ENCODE measurements around the gene NMNAT2.

Gene NMNAT2

DNA sequence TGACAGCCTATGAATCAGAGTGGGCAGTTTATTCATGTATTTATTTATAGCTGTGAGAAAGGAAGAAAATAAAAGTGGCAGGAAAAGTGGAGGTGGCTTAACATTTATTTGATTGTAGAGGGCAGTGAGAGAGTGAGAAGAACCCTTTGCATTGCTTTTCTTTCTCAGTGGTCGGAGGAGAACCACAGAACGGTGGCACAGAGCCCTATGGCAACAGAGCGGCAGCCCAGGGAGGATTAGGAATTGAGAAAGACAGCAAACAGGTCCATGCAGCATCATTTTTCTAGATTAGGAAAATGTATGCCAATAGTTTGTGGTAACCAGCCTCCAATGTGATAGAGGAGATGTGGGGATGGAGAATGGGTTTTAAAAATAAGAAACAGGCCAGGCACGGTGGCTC is 53.1 kb downstream of the NMNAT2 start:
- DNase-seq (ENCODE audit: low read depth in 3 of 3), result no peak

DNA sequence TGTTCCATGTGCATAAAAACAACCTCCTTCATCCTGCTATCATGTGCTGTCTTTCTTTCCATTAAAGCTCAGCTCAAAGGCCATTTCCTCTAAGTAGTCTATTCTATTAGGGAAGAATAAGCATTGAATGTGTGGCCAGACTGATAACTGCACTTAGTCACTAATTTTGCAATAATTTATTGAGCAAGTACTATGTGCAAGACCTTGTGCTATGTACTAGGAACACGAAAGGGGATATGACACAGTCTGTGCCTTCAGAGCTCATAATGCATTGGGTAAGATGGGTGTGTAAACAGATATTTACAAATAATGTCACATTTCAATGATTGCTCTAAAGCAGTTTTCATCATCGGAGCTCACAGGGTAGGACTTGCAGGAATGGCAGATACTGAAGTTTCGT is 54.2 kb downstream of the NMNAT2 start:
- no peak for DNase-seq (ENCODE audit: low read depth in 3 of 3)

DNA sequence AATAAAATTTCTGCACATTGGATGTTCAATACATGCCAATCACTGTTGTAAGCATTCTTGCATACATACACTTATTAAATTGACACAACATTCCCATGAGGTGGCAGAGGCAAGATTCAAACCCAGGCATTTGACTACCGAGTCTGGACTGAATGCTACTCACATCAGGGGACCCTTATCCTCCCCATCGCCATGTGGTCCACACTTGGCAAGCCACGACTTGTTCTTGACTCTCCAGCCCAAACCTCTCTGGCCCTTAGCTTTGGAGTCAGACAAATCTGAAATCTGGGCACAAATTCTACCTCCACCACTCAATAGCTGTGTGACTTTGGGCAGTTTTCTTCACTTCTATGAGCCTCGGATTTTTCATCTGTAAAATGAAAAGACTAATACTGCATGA is 57.1 kb downstream of the NMNAT2 start:
- DNase-seq (ENCODE audit: low read depth in 3 of 3), result no peak

DNA sequence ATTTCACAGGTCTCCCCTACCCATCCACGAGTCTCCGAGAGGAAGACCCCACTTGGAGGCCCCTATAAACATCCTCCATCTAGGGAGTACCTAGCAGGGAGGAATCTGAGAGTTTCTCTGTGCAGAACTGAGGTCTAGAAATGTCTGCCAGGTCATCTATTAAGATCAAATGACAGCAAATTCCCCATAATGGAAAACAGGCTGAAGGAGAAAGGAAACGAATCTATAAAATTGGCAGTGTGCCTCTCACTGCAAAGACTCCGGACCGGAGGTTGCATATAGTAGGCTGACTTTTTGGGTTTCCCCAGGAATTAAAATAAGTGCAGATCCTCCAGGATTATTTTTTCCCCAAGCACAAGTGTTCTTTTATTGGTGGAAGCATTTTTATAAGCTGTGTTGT is 57.7 kb downstream of the NMNAT2 start:
- DNase-seq (ENCODE audit: low read depth in 3 of 3), result no peak

DNA sequence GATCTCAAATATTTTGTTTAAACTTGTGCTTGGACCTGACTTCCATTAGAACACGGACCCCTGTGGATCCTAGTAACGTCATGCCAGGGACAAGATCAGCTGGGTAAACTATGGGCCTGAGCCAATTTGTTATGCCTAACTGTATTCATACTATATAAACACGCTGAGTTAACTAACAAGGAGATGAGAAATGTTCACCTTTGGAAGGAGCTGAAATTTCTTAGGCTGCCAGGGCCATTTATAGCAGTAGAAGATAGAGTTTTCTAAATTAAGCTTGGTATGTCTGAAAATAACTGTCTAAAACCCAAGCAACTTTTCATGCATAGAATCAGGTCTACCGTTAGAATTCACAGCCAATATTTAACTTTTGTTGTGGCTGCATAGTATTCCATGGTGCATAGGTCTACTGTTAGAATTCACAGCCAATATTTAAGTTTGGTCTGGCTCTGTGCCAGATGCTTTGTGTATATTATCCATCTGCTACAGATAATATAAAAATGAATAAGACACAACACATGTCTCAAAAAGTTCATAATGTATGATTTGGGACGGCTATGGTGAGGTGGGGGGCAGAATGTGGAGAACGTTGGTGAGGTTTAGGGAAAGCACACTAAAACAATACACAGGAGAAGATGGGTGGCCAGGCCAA is 61.5 kb downstream of the NMNAT2 start:
- no peak for DNase-seq (ENCODE audit: low read depth in 3 of 3)

DNA sequence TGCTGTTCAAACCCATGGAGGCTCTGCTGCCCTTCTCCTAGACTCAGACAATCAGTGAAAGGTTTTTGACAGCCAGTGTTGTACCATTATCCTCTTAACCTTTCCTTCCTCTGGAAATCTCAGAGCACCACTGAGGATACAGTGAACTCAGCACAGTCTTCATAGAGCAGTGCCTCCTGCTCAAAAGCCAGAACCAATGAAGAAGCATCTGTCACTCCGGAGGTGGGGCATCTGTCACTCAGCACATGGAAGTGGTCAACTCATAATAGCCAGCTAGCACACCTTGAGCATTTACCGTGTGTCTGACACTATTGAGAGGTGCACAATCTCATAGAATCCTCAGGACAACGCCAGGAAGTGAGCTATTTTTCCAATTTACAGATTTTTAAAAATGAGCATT is 62.4 kb downstream of the NMNAT2 start:
- DNase-seq (ENCODE audit: low read depth in 3 of 3), result no peak

DNA sequence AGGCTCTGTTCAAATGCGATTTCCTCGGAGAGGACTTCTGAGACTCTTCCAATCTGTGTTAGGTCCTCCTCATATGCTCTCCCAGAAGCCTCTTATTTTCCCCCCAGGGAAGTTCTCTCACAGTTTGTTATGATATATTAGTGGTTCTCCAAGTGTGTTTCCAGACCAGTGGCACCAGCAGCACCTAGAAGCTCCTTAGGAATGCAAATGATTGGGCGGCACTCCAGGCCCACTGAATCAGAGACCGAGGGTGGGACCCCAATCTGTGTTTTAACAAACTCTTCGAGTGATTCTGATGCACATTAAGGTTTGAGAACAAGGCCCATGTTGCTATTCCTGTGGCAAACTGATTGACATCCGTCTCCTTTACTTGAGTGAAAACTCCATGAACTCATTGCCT is 63.0 kb downstream of the NMNAT2 start:
- DNase-seq (ENCODE audit: low read depth in 3 of 3), result no peak

DNA sequence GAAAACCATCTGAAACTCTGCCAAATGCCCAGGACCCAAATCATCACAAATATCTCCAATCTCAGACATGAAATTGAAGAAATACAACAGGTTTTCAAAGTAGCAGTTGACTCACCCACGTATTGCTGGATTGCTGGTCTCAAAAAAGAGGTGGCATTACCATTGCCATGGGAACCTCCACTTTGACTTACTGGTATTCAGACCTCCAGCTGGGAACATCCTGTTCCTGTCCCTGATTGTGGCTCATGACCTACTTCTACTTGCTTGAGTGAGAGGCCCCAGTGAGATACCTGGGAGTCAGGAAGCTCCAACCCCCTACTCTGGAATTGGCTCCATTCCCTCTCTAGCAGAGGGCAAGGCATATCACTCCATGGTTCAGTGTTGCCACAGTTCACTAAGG is 64.6 kb downstream of the NMNAT2 start:
- no peak for DNase-seq (ENCODE audit: low read depth in 3 of 3)

DNA sequence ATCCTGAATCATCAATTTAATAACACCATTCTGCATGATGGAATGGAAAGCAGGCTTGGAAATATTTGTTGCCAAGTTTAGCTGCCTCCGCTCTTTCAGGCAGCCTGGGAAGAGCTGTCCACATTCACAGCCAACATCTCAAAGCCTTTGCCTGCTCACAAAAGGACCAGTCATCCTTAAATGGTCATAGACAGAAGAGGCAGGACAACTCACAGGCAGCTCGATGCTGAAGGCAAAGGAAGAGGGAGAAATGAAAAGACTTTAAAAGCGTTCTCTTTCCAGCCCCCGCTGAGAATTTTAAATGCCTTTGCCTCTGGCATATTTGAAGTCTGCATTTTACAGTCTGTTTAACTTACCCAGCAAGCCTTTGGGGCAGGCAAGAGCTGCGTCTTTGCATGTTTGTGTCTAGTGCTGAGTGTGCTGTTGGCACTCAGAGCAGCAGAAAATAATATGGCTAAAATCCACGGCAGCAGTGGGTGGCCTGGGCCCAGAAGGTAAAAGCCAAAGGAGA is 68.9 kb downstream of the NMNAT2 start:
- no peak for DNase-seq (ENCODE audit: low read depth in 3 of 3)

DNA sequence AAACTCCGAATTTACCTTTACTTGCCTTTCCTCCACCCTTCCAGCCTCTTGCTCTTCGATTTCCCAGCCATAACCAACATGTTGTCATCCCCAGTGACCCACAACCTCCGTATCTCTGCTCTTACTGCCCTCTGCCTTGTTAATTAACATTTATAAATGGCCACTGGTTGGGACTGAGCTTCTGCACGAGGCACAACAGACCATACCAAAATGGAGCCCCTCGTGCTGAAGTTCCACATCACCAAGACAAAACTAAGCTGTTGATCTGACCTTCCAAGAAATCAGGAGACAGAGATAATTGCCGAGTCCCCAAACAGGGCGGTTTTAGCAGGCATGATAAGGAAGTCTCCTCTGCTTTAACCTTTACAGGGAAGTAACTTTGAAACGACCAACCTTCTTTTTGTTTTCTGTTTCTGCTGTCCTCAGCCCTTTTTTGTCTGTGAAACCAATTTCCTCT is 71.9 kb downstream of the NMNAT2 start:
- DNase-seq (ENCODE audit: low read depth in 3 of 3), result no peak

DNA sequence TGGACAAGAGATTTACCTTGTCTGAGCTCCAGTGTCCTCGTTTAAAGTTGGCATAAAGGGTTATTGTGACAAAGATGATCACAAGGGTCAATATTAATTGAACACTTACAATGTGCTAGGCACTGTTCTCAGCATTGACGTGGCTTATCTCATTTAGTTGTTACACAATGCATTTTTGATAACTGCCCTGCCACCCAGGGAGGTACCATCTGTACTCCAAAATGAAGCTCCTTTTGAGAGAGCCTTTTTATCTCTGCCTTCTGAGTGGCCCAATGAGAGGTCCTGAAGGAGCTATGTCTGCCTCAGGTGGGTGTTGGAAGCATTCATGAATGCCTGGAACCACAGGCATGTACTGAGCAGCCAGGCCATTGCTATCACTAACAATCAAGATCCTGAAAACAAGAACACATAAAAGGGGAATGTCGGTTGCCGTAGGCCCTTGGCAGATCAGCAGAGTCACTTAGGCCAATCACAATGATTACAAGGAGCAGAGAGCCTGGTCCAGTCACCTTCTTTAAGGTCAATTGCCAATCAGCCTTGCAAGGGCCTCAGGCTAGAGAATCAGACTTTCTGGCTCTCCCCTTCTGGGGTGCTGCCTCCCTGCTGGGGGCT is 78.5 kb downstream of the NMNAT2 start:
- no peak for DNase-seq (ENCODE audit: low read depth in 3 of 3)

DNA sequence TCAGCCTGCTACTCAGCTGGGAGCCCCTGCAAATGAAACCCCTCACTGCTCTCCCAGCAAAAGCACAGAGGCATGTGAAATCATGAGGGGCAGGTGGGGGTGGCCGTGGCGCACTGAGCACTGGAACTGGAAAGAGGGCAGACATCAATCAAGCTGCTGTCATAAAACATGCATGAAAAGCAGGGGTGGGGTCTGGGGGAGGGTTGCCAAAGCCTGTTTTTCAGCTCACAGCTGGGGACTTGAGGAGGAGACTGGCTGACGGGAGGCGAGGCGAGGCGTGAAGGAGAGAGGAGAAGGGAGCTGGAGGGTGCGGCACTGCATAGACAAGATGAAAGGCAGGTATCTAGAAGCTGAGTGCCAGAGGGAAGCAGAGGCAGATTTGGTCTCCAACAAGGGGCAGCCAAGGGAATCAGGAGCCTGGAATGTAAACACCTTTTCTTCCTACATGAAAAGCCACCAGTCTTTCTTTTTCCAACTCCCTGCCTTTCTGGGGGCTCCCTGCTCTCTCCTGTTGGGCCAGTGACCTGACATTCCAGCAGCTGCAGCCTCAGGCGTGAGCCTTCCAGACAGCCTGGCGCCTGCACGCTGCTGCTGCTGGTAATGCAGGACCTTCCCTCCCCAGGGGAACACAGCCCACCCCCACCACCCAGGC is 87.0 kb downstream of the NMNAT2 start:
- DNase-seq (ENCODE audit: low read depth in 3 of 3), result no peak

DNA sequence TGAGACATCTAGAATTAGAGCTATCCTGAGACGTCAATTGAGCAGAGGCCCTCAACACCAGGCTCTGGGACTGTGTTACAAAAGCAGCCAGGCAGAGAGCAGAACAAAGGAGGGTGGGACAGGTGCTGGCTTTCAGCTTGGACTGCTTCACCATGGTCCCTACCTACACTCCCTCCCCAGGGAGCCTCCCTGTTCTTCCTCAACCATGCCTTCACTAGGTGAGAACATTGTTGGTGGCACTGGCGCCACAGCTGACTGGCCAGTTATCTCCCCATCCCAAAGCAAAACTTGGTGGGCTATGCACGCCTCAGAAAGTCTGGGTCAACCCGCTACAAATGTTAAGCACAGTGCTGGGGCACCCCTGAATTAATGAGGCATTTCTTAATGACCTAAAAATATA is 87.8 kb downstream of the NMNAT2 start:
- no peak for DNase-seq (ENCODE audit: low read depth in 3 of 3)

DNA sequence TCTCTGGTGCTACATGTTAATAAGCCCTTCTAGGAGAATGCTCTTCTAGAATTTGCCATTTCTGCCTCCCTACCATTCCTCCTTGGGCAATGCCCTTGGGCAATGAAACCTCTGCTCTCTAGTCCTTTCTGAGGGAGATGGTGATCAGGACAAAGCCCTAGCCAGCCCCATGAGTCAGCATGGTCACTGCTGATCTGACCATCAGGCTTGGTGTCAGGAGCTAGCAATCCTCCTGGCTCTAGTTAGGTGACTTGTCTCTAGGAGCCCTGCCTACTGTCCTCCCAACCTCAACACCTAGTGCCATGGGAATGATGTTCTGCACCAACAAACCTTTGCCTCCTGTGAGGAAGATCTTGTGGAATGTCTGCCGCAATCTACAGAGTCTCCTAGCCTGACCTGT is 89.8 kb downstream of the NMNAT2 start:
- DNase-seq (ENCODE audit: low read depth in 3 of 3), result no peak

DNA sequence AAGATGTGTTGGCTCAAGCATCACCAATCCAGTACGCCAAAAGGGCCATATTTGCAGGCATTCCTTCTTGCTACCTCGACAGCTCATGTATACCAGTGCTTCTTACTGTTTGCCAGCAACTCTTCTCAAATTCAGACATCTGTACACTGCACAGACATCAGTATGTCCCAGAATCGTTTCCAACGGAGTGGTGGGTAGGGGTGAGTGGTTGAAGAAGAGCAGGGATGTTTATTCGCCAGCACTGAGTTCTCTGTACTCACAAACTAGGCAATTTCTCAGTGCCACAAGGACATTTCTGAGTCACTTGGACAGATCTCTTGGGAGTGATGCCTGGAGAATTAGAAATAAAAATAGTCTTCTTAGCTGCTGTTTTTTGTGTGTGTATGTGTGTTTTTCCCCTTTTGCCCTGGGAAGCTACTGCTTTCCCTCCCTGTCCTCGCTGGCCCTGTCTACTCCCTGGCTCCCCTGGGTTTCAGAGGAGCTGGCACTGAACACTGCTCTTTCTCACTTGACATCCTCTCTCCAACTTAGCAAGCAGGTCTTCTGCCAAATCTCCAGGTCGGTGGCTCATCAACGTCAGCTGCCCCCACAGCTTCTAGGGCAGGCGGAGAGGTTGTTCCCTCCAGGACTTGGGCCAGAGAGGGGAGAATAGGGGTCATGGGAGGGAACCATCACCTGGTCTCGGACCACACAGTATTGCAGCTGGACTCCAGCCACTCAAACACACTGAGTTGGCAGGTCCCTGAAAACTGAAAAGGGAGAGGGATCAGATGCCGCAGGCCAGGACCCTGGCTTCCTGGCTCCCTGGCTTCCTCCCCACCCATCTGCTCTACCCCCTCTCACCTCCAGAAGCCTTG is 90.5 kb downstream of the NMNAT2 start:
- no peak for DNase-seq (ENCODE audit: low read depth in 3 of 3)

DNA sequence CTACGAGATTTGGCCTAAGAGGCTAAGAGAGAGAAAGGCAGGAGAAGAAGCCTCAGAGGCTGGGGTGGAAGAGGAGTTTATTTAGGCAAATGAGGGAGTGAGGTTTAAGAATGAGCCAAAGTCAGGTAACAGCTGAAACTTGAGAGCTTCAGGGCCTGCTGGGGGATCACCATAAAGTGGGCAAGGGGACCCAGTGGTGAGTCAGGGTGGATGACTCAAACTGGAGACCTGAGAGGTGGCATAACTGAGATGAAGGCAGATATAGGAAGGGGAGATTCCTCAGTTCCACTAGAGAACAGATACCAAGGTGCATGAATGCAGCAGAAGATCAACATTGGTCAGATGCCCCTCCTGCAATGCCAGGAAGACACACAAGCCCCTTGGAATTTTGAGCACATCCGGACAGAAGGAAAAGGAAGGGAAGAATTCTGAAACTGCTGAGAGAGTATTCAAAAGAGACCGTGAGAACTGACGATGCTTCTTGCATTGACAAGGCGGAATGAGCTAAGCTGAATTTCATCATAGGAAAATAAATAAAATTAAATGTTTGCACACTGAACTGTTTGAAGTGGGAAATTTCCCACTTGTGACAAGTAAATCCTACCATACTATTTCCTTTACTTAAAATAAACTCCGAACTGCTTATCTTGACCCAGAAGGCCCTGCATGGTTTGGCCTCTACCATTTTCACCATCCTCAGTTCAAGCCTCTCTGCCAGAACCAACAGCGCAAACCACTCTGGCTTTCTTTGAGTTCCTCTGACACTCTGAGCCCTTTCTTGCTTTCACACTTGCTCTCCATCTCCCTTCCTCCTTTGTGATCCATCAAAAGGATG is 94.1 kb downstream of the NMNAT2 start:
- DNase-seq (ENCODE audit: low read depth in 3 of 3), result no peak

DNA sequence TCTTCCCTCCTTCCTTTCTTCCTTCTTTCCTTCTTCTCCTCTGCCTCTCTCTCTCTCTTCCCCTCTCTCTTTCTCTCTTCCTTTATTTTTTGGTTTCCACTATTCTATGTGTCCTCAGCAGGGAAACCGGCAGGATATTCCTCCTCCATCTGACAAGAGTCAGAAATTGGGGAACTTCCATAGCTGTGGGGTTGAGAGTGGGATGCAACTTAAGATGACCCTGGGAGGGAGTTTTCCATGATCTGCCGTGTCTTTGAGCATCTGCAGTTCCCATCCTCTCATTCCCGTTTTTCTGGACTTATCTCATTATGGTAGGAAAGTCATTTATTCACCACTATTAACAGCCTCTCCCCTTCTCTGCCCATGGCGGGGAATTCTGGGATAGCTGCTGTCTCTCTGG is 98.6 kb downstream of the NMNAT2 start:
- DNase-seq (ENCODE audit: low read depth in 3 of 3), result no peak

DNA sequence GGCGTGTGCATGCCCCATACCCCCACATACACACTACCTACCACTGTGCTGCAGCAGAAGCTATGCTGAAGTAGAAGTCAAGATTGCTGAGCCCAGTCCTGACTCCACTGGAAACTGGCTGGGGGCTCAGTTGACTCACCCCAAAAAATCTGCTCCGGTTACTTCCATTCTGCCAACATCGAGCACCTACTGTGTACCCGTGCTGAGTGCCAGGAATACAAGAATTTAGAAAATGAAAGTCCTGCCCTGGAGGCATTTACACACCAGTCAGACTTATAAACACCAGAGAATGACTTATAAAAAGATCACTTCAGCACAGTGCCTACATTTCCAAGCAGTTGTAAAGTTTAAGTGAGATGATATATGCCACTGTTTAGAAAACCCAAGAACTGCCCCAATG is 99.1 kb downstream of the NMNAT2 start:
- DNase-seq (ENCODE audit: low read depth in 3 of 3), result no peak

DNA sequence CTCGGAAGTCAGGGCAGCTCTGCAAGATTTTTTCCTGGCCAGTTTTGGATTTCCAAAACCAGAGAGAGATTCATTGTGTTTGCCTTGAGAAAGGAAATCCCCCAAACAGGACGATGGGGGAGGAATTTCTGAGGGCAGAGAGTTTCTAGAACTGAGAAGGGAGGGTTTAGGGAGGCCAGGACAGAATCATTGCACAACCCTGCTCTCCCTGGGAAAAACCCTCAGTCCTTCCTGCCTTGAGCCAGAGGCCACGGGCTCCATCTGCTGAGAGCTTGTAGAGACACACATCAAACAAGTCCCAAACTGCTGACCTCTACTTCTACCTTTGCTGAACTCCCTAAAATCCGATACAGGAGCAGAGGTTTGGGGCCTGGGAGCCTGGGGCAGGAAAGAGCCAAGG is 99.7 kb downstream of the NMNAT2 start:
- no peak for DNase-seq (ENCODE audit: low read depth in 3 of 3)

DNA sequence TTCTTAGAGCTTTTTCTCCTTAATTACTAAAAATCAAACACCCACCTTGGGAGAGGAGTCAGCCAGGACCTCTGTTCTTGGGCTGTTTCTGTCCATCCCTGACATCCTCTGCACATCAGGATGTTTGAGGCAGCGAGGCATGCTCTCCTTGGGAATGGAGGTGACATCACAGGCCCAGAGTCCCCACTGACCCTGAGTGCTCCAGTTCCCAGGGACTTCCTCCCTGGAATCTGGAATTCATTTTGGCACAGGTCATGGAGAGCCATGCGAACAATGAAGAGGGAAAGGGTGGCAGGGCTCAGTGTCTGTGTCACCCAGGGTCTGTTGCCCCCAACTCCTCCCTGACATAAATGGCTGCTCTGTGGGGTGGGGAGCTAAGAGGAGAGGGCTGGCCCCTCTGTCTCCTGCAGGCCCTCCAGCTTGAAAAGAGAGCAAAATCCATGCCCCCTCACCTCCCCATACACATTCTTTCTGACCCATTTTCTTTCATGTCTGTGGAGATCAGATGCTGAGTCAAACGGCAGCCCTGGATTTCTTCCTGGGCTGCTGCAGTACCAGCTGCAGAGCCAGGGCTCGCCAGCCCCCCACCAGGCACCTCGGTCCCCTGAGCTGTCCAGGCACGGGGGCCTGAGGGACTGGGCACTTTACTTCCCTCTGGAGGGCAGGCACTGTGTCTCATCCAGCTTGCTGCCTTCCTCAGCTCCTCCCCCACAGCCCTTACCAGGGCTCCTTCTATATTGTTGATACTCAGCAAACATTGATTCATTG is 102.0 kb downstream of the NMNAT2 start:
- no peak for DNase-seq (ENCODE audit: low read depth in 3 of 3)

DNA sequence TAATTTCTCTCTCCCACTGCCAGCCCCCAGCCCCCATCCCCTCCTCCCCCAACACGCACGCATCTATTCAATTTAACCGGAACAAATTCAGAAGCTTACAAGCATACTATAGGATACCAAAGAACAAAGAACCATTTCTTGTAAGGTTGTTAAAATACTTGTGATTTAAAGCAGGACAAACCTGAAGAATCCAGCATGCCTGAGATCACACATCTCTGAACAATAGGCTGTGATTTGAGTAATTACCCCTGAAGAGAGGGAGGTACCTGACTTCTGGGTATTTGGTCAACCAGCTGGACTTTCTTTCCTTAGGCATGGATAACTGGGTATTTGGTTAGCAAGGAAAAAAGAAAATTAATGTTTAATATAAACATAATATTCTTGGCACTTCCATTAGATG is 105.1 kb downstream of the NMNAT2 start:
- no peak for DNase-seq (ENCODE audit: low read depth in 3 of 3)

All from stimulated activated CD4-positive, alpha-beta T cell treated with anti-CD3 and anti-CD28 coated beads, TNF-alpha, amount 100 ng/mL, for 24 hours (primary cell).